Measurements from ENCODE around the gene CNTFR.

DNA sequence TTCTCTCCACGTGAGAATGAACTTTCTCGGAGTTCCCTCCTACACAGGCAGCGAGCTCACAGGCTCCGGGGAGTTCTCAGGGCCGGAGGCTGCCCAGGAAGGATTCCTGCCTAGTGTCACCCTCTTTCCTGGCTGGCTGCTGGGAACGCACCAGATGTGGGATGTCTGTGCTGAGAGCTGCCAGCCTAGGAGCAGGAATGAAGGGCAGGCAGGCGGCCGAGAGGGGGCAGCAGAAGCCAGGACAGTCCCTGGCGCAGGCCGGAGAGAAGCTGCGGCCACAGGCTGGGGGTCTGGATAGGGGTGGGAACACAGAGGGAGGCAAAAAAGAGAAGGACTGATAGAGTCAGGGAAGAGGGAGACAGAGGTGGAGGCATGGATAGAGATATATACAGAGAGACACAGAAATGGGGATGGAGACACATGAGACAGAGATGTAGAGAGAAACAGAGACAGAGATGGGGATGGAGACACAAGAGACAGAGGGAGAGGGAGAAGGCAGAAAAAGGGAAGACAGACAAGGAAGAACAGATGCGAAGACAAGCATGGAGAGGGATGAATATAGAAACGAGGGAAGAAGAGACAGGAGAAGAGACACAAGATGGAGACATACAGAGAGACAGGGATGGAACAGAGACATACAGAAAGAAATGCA lies 41.4 kb downstream of the CNTFR start:
- TF ChIP-seq, protein P1, sequence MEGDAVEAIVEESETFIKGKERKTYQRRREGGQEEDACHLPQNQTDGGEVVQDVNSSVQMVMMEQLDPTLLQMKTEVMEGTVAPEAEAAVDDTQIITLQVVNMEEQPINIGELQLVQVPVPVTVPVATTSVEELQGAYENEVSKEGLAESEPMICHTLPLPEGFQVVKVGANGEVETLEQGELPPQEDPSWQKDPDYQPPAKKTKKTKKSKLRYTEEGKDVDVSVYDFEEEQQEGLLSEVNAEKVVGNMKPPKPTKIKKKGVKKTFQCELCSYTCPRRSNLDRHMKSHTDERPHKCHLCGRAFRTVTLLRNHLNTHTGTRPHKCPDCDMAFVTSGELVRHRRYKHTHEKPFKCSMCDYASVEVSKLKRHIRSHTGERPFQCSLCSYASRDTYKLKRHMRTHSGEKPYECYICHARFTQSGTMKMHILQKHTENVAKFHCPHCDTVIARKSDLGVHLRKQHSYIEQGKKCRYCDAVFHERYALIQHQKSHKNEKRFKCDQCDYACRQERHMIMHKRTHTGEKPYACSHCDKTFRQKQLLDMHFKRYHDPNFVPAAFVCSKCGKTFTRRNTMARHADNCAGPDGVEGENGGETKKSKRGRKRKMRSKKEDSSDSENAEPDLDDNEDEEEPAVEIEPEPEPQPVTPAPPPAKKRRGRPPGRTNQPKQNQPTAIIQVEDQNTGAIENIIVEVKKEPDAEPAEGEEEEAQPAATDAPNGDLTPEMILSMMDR (IDR thresholded peaks at IDR 0.05): peak; percentile 68 to 84 (median 69)
- no peak for TF ChIP-seq POLR2A (IDR thresholded peaks at IDR 0.05)
